GM23248 (cell line): ENCODE data around the gene CFLAR. TPM values are rescaled to one million over a fixed set of nuclear protein-coding genes. Genes with fewer than 3 reads are reported as not detected.

Source experiments
- DNase-seq: peaks from one replicate; pipeline ENCODE4 v3.0.0-alpha.2; 2015
- H2AFZ ChIP-seq: fragments of 200-600 bp; sonication (generic); 2 replicates; pipeline ENCODE4 v1.6.1; 2016; ENCODE audit warnings: antibody characterized with exemption
- H3F3A ChIP-seq: fragments of 200-600 bp; sonication (generic); 2 replicates; pipeline ENCODE4 v1.6.1; 2016; ENCODE audit warnings: mild to moderate bottlenecking, antibody characterized with exemption, mixed run types; ENCODE audit not compliant: insufficient read depth
- H3K27ac ChIP-seq: fragments of 200-600 bp; sonication (generic); 2 replicates; pipeline ENCODE4 v1.5.1; 2016; ENCODE audit warnings: mild to moderate bottlenecking
- H3K27me3 ChIP-seq: fragments of 200-600 bp; sonication (generic); replicated peaks from 2 replicates; pipeline ENCODE4 v1.6.1; 2016; ENCODE audit warnings: mild to moderate bottlenecking; ENCODE audit not compliant: insufficient read depth
- H3K36me3 ChIP-seq: fragments of 200-600 bp; sonication (generic); 2 replicates; pipeline ENCODE4 v1.6.1; 2016; ENCODE audit warnings: low read depth, mild to moderate bottlenecking
- H3K4me1 ChIP-seq: fragments of 200-600 bp; sonication (generic); 2 replicates; pipeline ENCODE4 v1.6.1; 2016; ENCODE audit warnings: mild to moderate bottlenecking; ENCODE audit not compliant: insufficient read depth
- H3K4me2 ChIP-seq: fragments of 200-600 bp; sonication (generic); one replicate; pipeline ENCODE4 v1.6.1; 2016; ENCODE audit warnings: mild to moderate bottlenecking; ENCODE audit not compliant: unreplicated experiment
- H3K4me3 ChIP-seq: fragments of 200-600 bp; sonication (generic); 2 replicates; pipeline ENCODE4 v1.5.1; 2016; ENCODE audit warnings: mild to moderate bottlenecking
- H3K79me2 ChIP-seq: fragments of 200-600 bp; sonication (generic); 2 replicates; pipeline ENCODE4 v1.6.1; 2016; ENCODE audit warnings: mild to moderate bottlenecking; ENCODE audit not compliant: insufficient read depth
- H3K9ac ChIP-seq: fragments of 200-600 bp; sonication (generic); 2 replicates; pipeline ENCODE4 v1.6.1; 2016; ENCODE audit warnings: mild to moderate bottlenecking
- H3K9me2 ChIP-seq: fragments of 200-600 bp; sonication (generic); 2 replicates; pipeline ENCODE4 v1.6.1; 2016; ENCODE audit warnings: mixed run types, mild to moderate bottlenecking, moderate library complexity; ENCODE audit not compliant: insufficient read depth
- H3K9me3 ChIP-seq: fragments of 200-600 bp; sonication (generic); one replicate; pipeline ENCODE4 v1.6.1; 2017; ENCODE audit warnings: low read depth
- H4K20me1 ChIP-seq: fragments of 200-600 bp; sonication (generic); 2 replicates; pipeline ENCODE4 v1.6.0; 2016; ENCODE audit not compliant: insufficient read depth
- EZH2 ChIP-seq: fragments of 200-600 bp; sonication (generic); IDR thresholded peaks from 2 replicates; pipeline ENCODE4 v1.6.1; 2018; ENCODE audit warnings: antibody characterized with exemption, mild to moderate bottlenecking; ENCODE audit not compliant: insufficient read depth, poor library complexity, severe bottlenecking
- EZH2phosphoT487 ChIP-seq: fragments of 200-600 bp; sonication (generic); IDR thresholded peaks from 2 replicates; pipeline ENCODE4 v1.6.1; 2018; ENCODE audit warnings: antibody characterized with exemption, moderate library complexity, mild to moderate bottlenecking, low read depth; ENCODE audit not compliant: insufficient read depth
- WGBS, 2 experiments: methylation state at CpG; one replicate each; pipeline ENCODE4 v1.1.6; 2015 to 2017; ENCODE audit warnings: low lambda C conversion rate in 2 of 2, low coverage in 1 of 2; ENCODE audit errors: missing lambda C conversion rate in 2 of 2; 5-methylcytosine and 5-hydroxymethylcytosine counted together
- in situ Hi-C: fragments of 300-500 bp; cut with MboI; formaldehyde crosslinking; loops from 2 replicates; pipeline ENCODE4 v1.15.0; 2020
- polyA plus RNA-seq: library from polyadenylated mRNA; unstranded; fragments of >200 nt; fragmentation: Nextera tagmentation; extraction: Ambion mirVana; gene quantifications from 2 replicates; pipeline ENCODE4 v1.2.1, GENCODE V29; 2016
- total RNA-seq: library from RNA; depleted of rRNA; stranded (reverse); fragments of >200 nt; shearing (Covaris generic); gene quantifications from 2 replicates; pipeline ENCODE4 v1.2.3, GENCODE V29; 2014

The CFLAR gene
- total and polyA plus RNA-seq, 2 experiments from 2014 or later, result 46.1 to 47.2 TPM

- TF ChIP-seq EZH2phosphoT487 (no peak), EZH2 (no peak)
- H4K20me1 ChIP-seq, result no peaks in the 10 kb centered on the region
- in situ Hi-C loops, result no loop called here
- H3K27me3 ChIP-seq, result no peaks in the 10 kb centered on the region
- no peak overlapping the region for H3K27ac ChIP-seq
- no peak overlapping the region for H3K9ac ChIP-seq
- H3K4me2 ChIP-seq, result no peak overlapping the region
- H3K79me2 ChIP-seq, result no peaks in the 10 kb centered on the region
- H3K4me1 ChIP-seq, result no peaks in the 10 kb centered on the region
- H2AFZ ChIP-seq, result no peak overlapping the region
- no peak overlapping the region for H3K4me3 ChIP-seq
- WGBS, 2 experiments, result 57 to 67% methylated on average over 5 of the region's 5 CpGs
- no peaks in the 10 kb centered on the region for H3K36me3 ChIP-seq
- no peaks in the 10 kb centered on the region for H3F3A ChIP-seq
- H3K9me2 ChIP-seq, result no peaks in the 10 kb centered on the region
- DNase-seq, result peak; percentile 32
- no peaks in the 10 kb centered on the region for H3K9me3 ChIP-seq
Measured at GRCh38 chr2:201093573-201093972, 22.4 kb upstream of the CFLAR start.

GRCh38 chr2:201100497-201100896 lies 15.5 kb upstream of the CFLAR start:
- TF ChIP-seq EZH2phosphoT487 (no peak), EZH2 (no peak)
- Histone ChIP-seq H3K4me2 (no peak overlapping the region), H4K20me1 (no peaks in the 10 kb centered on the region), H3K9me3 (no peaks in the 10 kb centered on the region), H3K9me2 (no peaks in the 10 kb centered on the region), H2AFZ (no peak overlapping the region), H3K79me2 (no peaks in the 10 kb centered on the region), H3K4me1 (no peaks in the 10 kb centered on the region), H3K27me3 (no peaks in the 10 kb centered on the region), H3K9ac (no peak overlapping the region), H3K36me3 (no peaks in the 10 kb centered on the region), H3K4me3 (no peak overlapping the region), H3K27ac (no peak overlapping the region), H3F3A (no peaks in the 10 kb centered on the region)
- in situ Hi-C loops, result no loop called here
- WGBS, 2 experiments, result 93 to 100% methylated on average over 3 of the region's 3 CpGs
- DNase-seq, result no peak

- WGBS, 2 experiments, result 91 to 92% methylated on average over 1 of the region's 1 CpG
Measured at GRCh38 chr2:201105759-201106158, 10.2 kb upstream of the CFLAR start.

GRCh38 chr2:201107624-201108023 lies 8.3 kb upstream of the CFLAR start:
- Histone ChIP-seq H3K4me2 (no peak overlapping the region), H3K27ac (no peak overlapping the region), H3K9me2 (no peaks in the 10 kb centered on the region), H4K20me1 (no peaks in the 10 kb centered on the region), H3K9me3 (no peaks in the 10 kb centered on the region), H3K4me3 (no peak overlapping the region), H3K79me2 (no peaks in the 10 kb centered on the region), H2AFZ (no peak overlapping the region), H3K4me1 (no peaks in the 10 kb centered on the region), H3F3A (no peaks in the 10 kb centered on the region), H3K27me3 (no peaks in the 10 kb centered on the region), H3K9ac (no peak overlapping the region), H3K36me3 (no peaks in the 10 kb centered on the region)
- in situ Hi-C loops, result no loop called here
- 95 to 97% methylated on average over 2 of the region's 2 CpGs for WGBS, 2 experiments
- DNase-seq, result no peak
- TF ChIP-seq EZH2 (no peak), EZH2phosphoT487 (no peak)

More at GRCh38 chr2:201105759-201106158, 10.2 kb upstream of the CFLAR start:
- H3K4me3 ChIP-seq, result no peak overlapping the region
- H3F3A ChIP-seq, result no peaks in the 10 kb centered on the region
- H4K20me1 ChIP-seq, result no peaks in the 10 kb centered on the region
- H3K79me2 ChIP-seq, result no peaks in the 10 kb centered on the region
- no peaks in the 10 kb centered on the region for H3K9me2 ChIP-seq
- no peaks in the 10 kb centered on the region for H3K36me3 ChIP-seq
- no peak for DNase-seq
- no peak overlapping the region for H2AFZ ChIP-seq
- TF ChIP-seq EZH2 (no peak), EZH2phosphoT487 (no peak)
- in situ Hi-C loops, result no loop called here
- no peak overlapping the region for H3K4me2 ChIP-seq
- H3K9me3 ChIP-seq, result no peaks in the 10 kb centered on the region
- H3K4me1 ChIP-seq, result no peaks in the 10 kb centered on the region
- no peaks in the 10 kb centered on the region for H3K27me3 ChIP-seq
- no peak overlapping the region for H3K27ac ChIP-seq
- no peak overlapping the region for H3K9ac ChIP-seq

- Histone ChIP-seq H3F3A (no peaks in the 10 kb centered on the region), H3K36me3 (no peaks in the 10 kb centered on the region), H2AFZ (no peak overlapping the region), H3K4me3 (no peak overlapping the region), H3K4me2 (no peak overlapping the region), H3K4me1 (no peaks in the 10 kb centered on the region), H3K79me2 (no peaks in the 10 kb centered on the region), H3K9ac (no peak overlapping the region), H3K9me3 (no peaks in the 10 kb centered on the region), H3K27me3 (no peaks in the 10 kb centered on the region), H3K9me2 (no peaks in the 10 kb centered on the region), H4K20me1 (no peaks in the 10 kb centered on the region), H3K27ac (no peak overlapping the region)
- WGBS, 2 experiments, result 67 to 71% methylated on average over 2 of the region's 2 CpGs
- no peak for DNase-seq
- in situ Hi-C loops, result no loop called here
- TF ChIP-seq EZH2phosphoT487 (no peak), EZH2 (no peak)
Measured at GRCh38 chr2:201108341-201108740, 7.6 kb upstream of the CFLAR start.
